ENCODE measurements around the gene TMPRSS4. TPM values are rescaled to one million over a fixed set of nuclear protein-coding genes. Genes with fewer than 3 reads are reported as not detected.

The TMPRSS4 gene
- total RNA-seq, 1 experiment from 2014 or later: not detected

GRCh38 chr11:118145285-118146227 is 68.7 kb downstream of the TMPRSS4 start:
- Histone ChIP-seq H3K9me3 (ENCODE audit: control insufficient read depth, insufficient read depth, low read depth, low read length) (no peaks in the 10 kb centered on the region), H3K4me1 (ENCODE audit: control insufficient read depth, insufficient read depth, low read length) (no peaks in the 10 kb centered on the region), H3K4me3 (ENCODE audit: low read depth in 2 of 2, low read length in 2 of 2) (peak overlapping the region; percentile 60 to 66), H3K27ac (ENCODE audit: low read length) (no peak overlapping the region), H3K27me3 (ENCODE audit: control insufficient read depth, insufficient read depth, low read length) (peaks cover 31% of the 10 kb centered on the region), H3K36me3 (ENCODE audit: control insufficient read depth, insufficient read depth, low read length) (no peaks in the 10 kb centered on the region)
- in situ Hi-C loops (cut with HindIII; ENCODE audit: low pct_unique_long_range_greater_than_20kb, low sequenced_read_pairs) (no loop called here), intact Hi-C loops (cut with micrococcal nuclease; ENCODE audit: unreplicated experiment) (no loop called here)
- no TSS peak for BruUV-seq (replicated peaks)
- POLR2A ChIA-PET: interaction anchor here (0.5 kb wide), 1 partner anchor 258 kb away, joined by 3 read pairs; no protein-coding TSS in a partner anchor
- CTCF ChIA-PET: interaction anchor here (1.3 kb wide), 1 partner anchor 10 kb away, joined by 4 read pairs; no protein-coding TSS in a partner anchor
- TF ChIP-seq REST (IDR thresholded peaks at IDR 0.05; ENCODE audit: insufficient read depth in 1 of 2, low read depth in 2 of 2, low read length in 1 of 2): no peak; a peak in 1 of 4 replicates
- TF ChIP-seq CTCF (IDR thresholded peaks at IDR 0.05): peak; percentile 93
- TF ChIP-seq SIN3A (IDR thresholded peaks at IDR 0.05; ENCODE audit: borderline replicate concordance, insufficient read depth, low read depth, low read length): peak; percentile 65; the same call in 1 of the 2 replicates
- TF ChIP-seq TCF7L2 (IDR thresholded peaks at IDR 0.05; ENCODE audit: low read depth, low read length): no peak
- TF ChIP-seq POLR2AphosphoS5 (IDR thresholded peaks at IDR 0.05; ENCODE audit: low read depth, low read length): no peak
- DNase-seq (ENCODE audit: low read depth, low spot score): peak; percentile 50
- ATAC-seq: peak; percentile 95

- POLR2A ChIA-PET: no interaction called here
- no TSS peak for BruUV-seq (replicated peaks)
- no peak for ATAC-seq
- no peak overlapping the region for H3K4me3 ChIP-seq (ENCODE audit: low read depth in 2 of 2, low read length in 2 of 2)
- in situ Hi-C loops (cut with HindIII; ENCODE audit: low pct_unique_long_range_greater_than_20kb, low sequenced_read_pairs) (no loop called here), intact Hi-C loops (cut with micrococcal nuclease; ENCODE audit: unreplicated experiment) (no loop called here)
- no peaks in the 10 kb centered on the region for H3K36me3 ChIP-seq (ENCODE audit: control insufficient read depth, insufficient read depth, low read length)
- H3K4me1 ChIP-seq (ENCODE audit: control insufficient read depth, insufficient read depth, low read length): no peaks in the 10 kb centered on the region
- CTCF ChIA-PET: interaction anchor here (1.3 kb wide), 1 partner anchor 9 kb away, joined by 4 read pairs; no protein-coding TSS in a partner anchor
- no peak for DNase-seq (ENCODE audit: low read depth, low spot score)
- H3K27ac ChIP-seq (ENCODE audit: low read length): no peak overlapping the region
- H3K27me3 ChIP-seq (ENCODE audit: control insufficient read depth, insufficient read depth, low read length): peaks cover 29% of the 10 kb centered on the region
- no peak for TF ChIP-seq SIN3A (IDR thresholded peaks at IDR 0.05; ENCODE audit: borderline replicate concordance, insufficient read depth, low read depth, low read length)
- no peak for TF ChIP-seq TCF7L2 (IDR thresholded peaks at IDR 0.05; ENCODE audit: low read depth, low read length)
- TF ChIP-seq POLR2AphosphoS5 (IDR thresholded peaks at IDR 0.05; ENCODE audit: low read depth, low read length): no peak
- TF ChIP-seq REST (IDR thresholded peaks at IDR 0.05; ENCODE audit: insufficient read depth in 1 of 2, low read depth in 2 of 2, low read length in 1 of 2): no peak
- no peak for TF ChIP-seq CTCF (IDR thresholded peaks at IDR 0.05)
- H3K9me3 ChIP-seq (ENCODE audit: control insufficient read depth, insufficient read depth, low read depth, low read length): no peaks in the 10 kb centered on the region
Measured at GRCh38 chr11:118146554-118146953, 69.7 kb downstream of the TMPRSS4 start.

Measured in Panc1 (cell line).